ENCODE measurements around the gene KIRREL1.
A peak's percentile ranks its signal among the peaks of the same experiment; 100 is the strongest.

The KIRREL1 gene

GRCh38 chr1:157975228-157975950 is 18.1 kb upstream of the KIRREL1 start:
- no peak for DNase-seq

DNA sequence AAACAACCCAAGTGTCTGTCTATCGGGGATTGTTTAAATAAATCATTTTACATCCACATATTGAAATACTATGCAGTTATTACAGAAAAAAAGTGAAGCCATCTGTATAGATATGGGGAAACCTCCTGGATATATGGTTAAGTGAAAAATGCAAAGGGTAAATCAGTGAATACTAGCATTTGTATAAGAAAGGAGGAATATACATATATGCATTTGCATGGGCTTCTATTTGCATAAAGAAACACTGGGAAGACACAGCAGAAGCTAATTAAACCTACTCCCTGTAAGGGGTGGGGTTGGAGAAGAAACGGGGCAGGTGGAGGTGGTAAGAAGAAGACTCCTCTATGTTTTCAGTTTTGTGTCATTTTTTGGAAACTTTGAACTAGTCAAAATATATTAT is 16.6 kb upstream of the KIRREL1 start:
- DNase-seq: no peak

- no peak for DNase-seq
Measured at GRCh38 chr1:157978586-157979403, 14.7 kb upstream of the KIRREL1 start.

GRCh38 chr1:157982136-157982535 is 11.3 kb upstream of the KIRREL1 start:
- DNase-seq: no peak

- DNase-seq: no peak
Measured at GRCh38 chr1:157983787-157984186, 9.7 kb upstream of the KIRREL1 start.

DNA sequence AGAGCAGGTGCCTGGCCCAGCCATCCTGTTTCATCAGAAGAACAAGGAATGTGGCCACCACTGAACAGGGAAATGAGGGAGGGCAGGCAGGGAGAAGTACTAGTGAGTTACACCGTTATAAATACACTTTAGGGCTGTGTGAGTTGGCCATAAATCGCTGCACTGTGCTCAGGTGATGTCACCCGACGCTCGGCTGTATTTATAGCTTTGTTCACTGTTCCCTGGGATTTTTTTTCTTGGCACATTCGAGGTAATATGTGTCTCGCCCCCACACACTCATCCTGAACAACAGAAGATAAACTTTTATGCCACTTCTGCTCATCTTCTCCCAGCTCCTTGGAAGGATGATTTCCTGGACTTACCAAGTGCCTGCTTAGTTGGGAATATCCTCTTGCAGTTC is 9.0 kb upstream of the KIRREL1 start:
- DNase-seq: no peak

DNA sequence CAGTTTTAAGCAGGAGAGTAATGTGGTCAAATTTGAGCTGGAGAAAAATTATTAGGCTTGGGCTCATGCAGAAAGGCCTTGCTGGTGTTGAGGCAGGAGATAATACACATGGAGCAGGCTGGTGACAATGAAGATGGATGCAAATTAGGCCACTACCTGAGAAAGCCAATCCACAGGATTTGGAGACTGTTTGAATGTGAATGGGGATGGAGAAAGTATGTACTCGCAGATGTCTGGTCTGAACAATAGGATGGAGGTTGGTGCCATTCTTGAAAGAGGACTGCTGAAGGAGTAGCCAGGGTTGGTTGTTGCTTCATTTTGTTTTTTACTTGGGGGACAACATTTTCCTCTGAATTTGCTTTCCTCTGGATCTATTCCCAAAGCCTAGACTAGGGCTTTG is 8.0 kb upstream of the KIRREL1 start:
- DNase-seq: no peak

GRCh38 chr1:157988002-157988401 is 5.4 kb upstream of the KIRREL1 start:
- no peak for DNase-seq

GRCh38 chr1:157992031-157992832 is 1.2 kb upstream of the KIRREL1 start:
- peak; percentile 67 for DNase-seq

- DNase-seq: no peak
Measured at GRCh38 chr1:157992833-157993146, 655 bp upstream of the KIRREL1 start.

GRCh38 chr1:157993918-157994605 is 617 bp downstream of the KIRREL1 start:
- DNase-seq: no peak

DNA sequence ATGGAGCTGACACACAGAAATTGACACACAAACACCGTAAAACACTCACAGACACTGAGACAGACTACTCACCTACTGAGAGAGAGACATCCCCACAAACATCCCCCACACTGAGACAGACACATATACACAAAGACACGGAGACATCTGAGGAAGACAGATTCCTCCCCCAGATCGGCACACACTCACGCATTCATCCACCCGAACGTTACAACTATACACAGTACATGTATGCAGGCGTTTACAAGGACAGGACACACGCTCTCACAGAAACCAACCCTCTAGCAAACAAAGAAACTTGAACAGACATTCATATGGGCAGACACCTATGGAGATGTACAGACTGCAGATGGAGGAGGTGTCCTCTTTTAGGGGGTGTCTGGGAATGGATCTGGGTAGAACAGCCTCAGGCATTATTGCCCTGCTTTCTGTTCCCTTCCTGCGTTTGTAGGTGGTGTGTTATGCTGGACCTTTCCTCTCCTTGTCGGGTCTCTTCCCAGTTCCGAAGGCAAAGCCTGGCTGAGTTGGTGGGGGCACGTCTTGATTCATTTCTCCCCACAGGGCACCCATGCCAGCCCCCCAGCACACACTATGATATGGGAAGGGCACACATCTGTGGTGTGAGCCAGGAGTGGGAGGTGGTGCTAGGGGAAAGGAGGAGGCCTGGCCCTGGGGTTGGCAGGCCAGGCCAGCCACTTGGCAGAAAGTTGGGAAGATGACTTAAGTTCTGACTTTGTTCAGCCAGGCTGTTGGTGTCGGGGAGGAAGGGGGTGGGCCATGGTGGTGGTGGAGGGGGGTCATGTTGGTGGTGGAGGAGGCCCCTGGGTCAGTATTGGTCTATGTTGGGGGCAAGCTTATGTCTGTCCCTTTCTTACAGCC is 1.5 kb downstream of the KIRREL1 start:
- no peak for DNase-seq

- no peak for DNase-seq
Measured at GRCh38 chr1:157995583-157996169, 2.2 kb downstream of the KIRREL1 start.

GRCh38 chr1:157996433-157996832 is 3.0 kb downstream of the KIRREL1 start:
- no peak for DNase-seq

DNA sequence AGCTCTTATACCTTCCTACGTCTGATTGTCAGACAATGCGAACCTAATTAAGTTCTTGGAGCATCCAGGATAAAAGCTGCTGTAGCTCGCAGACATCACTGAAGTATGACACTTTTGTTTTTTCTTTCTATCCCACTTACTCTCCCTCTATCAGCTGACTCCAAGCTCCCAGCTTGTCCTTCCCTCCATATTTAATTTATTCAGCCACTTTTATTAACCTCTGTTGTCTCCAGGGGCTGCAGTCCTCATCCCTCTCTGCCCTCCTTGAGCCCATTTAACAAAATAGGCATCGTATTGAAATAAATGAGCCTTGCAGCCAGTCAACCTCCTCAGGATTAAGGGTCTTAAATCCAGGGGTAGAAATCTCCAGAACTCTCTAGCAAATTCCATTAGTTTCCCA is 7.1 kb downstream of the KIRREL1 start:
- DNase-seq: no peak

- no peak for DNase-seq
Measured at GRCh38 chr1:158002022-158002630, 8.7 kb downstream of the KIRREL1 start.

GRCh38 chr1:158002631-158003405 is 9.4 kb downstream of the KIRREL1 start:
- no peak for DNase-seq

GRCh38 chr1:158003406-158003800 is 10.0 kb downstream of the KIRREL1 start:
- DNase-seq: no peak

- no peak for DNase-seq
Measured at GRCh38 chr1:158005224-158005623, 11.8 kb downstream of the KIRREL1 start.

DNA sequence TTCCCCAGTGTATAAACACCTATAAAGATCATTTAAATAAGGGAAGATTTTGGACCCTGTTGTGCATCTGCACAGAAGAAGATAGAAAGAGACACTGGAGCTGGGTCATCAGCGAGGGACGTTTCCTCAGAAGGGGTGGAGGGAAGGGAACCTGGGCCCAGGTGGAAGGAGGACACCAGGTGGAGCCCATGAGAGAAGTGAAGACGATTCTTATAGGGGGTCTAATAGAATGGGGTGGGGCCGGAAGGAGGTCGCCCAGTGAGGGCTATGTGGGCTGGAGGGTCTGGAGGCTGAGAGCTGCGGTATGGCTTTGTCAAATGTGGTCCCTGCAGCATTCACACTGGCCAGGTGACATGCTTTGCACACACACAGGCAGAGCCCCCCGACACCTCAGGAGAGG is 13.7 kb downstream of the KIRREL1 start:
- DNase-seq: no peak
